Spleen (tissue), 11 donors: ENCODE data around the gene ST6GAL1. TPM values are rescaled to one million over a fixed set of nuclear protein-coding genes. Genes with fewer than 3 reads are reported as not detected.
"Not testable (repeated sequence)": the region's sequence is repeated elsewhere in the genome, so short reads cannot be mapped to it uniquely, and the experiment has no call there.

Experiments used
- DNase-seq: peaks from one replicate; pipeline ENCODE4 v3.0.0-alpha.2; 2020
- H3K27ac ChIP-seq, 8 donors: fragments of 200-600 bp; sonication (generic) in 7 of 8; 1 replicate in 4 of 8; 2 replicates in 4 of 8; pipeline versions ENCODE4 v1.5.0 to v1.8.0; 2016 to 2021; ENCODE audit warnings: inconsistent platforms in 4 of 8, mild to moderate bottlenecking in 4 of 8, moderate library complexity in 1 of 8
- H3K27me3 ChIP-seq, 7 donors: fragments of 200-600 bp; sonication (generic) in 6 of 7; replicated peaks in 1 of 7; 1 replicate in 4 of 7; 2 replicates in 3 of 7; pipeline versions ENCODE4 v1.5.0 to v1.8.0; 2016 to 2021; ENCODE audit warnings: inconsistent platforms in 3 of 7, mild to moderate bottlenecking in 1 of 7
- H3K36me3 ChIP-seq, 6 donors: fragments of 200-600 bp; sonication (generic) in 5 of 6; 1 replicate in 4 of 6; 2 replicates in 2 of 6; pipeline versions ENCODE4 v1.5.0 to v1.8.0; 2016 to 2021; ENCODE audit warnings: inconsistent platforms in 2 of 6
- H3K4me1 ChIP-seq, 6 donors: fragments of 200-600 bp; sonication (generic) in 5 of 6; 1 replicate in 3 of 6; 2 replicates in 3 of 6; pipeline versions ENCODE4 v1.5.0 to v1.8.0; 2016 to 2021; ENCODE audit warnings: inconsistent platforms in 3 of 6
- H3K4me3 ChIP-seq, 8 donors: fragments of 200-600 bp; sonication (generic) in 7 of 8; 1 replicate in 4 of 8; 2 replicates in 4 of 8; pipeline versions ENCODE4 v1.5.0 to v1.8.0; 2016 to 2021; ENCODE audit warnings: inconsistent platforms in 4 of 8, mild to moderate bottlenecking in 4 of 8, moderate library complexity in 2 of 8
- H3K9me3 ChIP-seq, 8 donors: fragments of 200-600 bp; sonication (generic) in 7 of 8; 1 replicate in 4 of 8; 2 replicates in 4 of 8; pipeline versions ENCODE4 v1.5.0 to v1.8.0; 2016 to 2021; ENCODE audit warnings: inconsistent platforms in 4 of 8
- POLR2A ChIP-seq, 3 donors: fragments of 450-650 bp; IDR thresholded peaks; one replicate each; pipeline ENCODE4 v1.5.1; 2017; ENCODE audit warnings: antibody characterized with exemption in 3 of 3, mild to moderate bottlenecking in 1 of 3
- POLR2AphosphoS5 ChIP-seq, 3 donors: sonication (generic); formaldehyde crosslinking; IDR thresholded peaks; one replicate each; pipeline ENCODE4 v1.5.1; 2017; ENCODE audit warnings: antibody characterized with exemption in 3 of 3
- WGBS, 5 donors: extraction: QIAGEN DNeasy Blood & Tissue Kit in 3 of 5; methylation state at CpG; one replicate each; pipeline versions ENCODE4 v1.1.5 to v1.1.7; 2013 to 2018; 5-methylcytosine and 5-hydroxymethylcytosine counted together
- intact Hi-C: fragments of 100-400 bp; cut with DNase I; formaldehyde crosslinking; loops from one replicate; pipeline ENCODE4 v1.15.0; 2023; ENCODE audit warnings: low total_unique reads
- polyA plus RNA-seq, 3 donors: library from polyadenylated mRNA; stranded (reverse); fragments of 200-250 nt; gene quantifications; one replicate each; pipeline ENCODE4 v1.2.1, GENCODE V29; 2013
- total RNA-seq, 7 donors: library from RNA; depleted of rRNA in 3 of 7; stranded (reverse); fragments of >200 nt in 3 of 7; fragmentation: NEBNext Ultra II Directional in 4 of 7; extraction: Animal tissue kit (Norgen Biotek cat#: 25700) in 4 of 7; gene quantifications; one replicate each; pipeline versions ENCODE4 v1.1.0 to v1.2.1, GENCODE V29; 2016 to 2021
- TF ChIP-seq, protein P1 (sequence below), 11 experiments: fragments of 200-600 bp in 7 of 11; fragments of 450-650 bp in 4 of 11; sonication (generic) in 4 of 11; IDR thresholded peaks in 8 of 11; conservative IDR thresholded peaks in 3 of 11; 1 replicate in 7 of 11; 2 replicates in 4 of 11; pipeline versions ENCODE4 v1.4.0 to v1.8.0; 2016 to 2021; ENCODE audit warnings: antibody characterized with exemption in 11 of 11, inconsistent platforms in 4 of 11, mild to moderate bottlenecking in 1 of 11
- donor health status: healthy with polysubstance abuse.
- donor health status: DM: no; HTN: no; CAD: no; lungs with moderate emphysema.
- donor health status: DM: no; HTN: no; CAD: no.
- donor health status: Bipolar disorder and iron deficiency.
- donor health status: healthy.
- donor health status: DM: no; HTN: no; CAD: no.
- donor health status: DM: yes; HTN: yes; CAD: no.

The ST6GAL1 gene
- total and polyA plus RNA-seq, 10 donors = 46.7 to 247 (median 187) TPM

DNA sequence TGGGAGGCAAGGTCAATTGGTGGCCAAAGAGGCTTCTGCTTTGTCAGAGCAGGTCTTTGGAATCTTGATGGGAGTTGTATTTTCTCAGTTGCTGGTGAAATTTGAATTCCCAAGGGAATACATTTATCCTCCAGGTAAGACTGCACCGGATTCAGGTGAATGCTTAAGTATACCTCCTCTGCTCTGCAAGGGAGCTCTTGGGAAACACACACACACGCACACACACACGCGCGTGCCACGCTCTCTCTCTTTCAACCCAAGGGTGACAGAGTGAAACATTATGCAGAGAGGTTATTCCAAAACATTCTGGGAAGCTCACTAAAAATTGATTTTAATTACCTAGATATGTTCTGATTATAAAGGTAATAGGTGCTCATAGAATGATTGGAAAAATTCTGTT, 33.7 kb downstream of the ST6GAL1 start:
- no peak overlapping the region for H3K4me3 ChIP-seq
- peaks cover 16 to 84% (median 47%) of the 10 kb centered on the region in 6 donors for H3K4me1 ChIP-seq
- no peaks in the 10 kb centered on the region for H3K9me3 ChIP-seq
- peak overlapping the region in 1 of 8 donors; percentile 55 for H3K27ac ChIP-seq
- WGBS, 5 donors = 93 to 98% (median 98%) methylated on average over 6 of the region's 6 CpGs
- H3K27me3 ChIP-seq = no peaks in the 10 kb centered on the region
- DNase-seq = no peak
- H3K36me3 ChIP-seq = peaks cover 0 to 73% (median 22%) of the 10 kb centered on the region in 6 donors
- no peak for TF ChIP-seq POLR2A (IDR thresholded peaks at IDR 0.05)
- TF ChIP-seq POLR2AphosphoS5 (IDR thresholded peaks at IDR 0.05) = no peak
- TF ChIP-seq, protein P1, sequence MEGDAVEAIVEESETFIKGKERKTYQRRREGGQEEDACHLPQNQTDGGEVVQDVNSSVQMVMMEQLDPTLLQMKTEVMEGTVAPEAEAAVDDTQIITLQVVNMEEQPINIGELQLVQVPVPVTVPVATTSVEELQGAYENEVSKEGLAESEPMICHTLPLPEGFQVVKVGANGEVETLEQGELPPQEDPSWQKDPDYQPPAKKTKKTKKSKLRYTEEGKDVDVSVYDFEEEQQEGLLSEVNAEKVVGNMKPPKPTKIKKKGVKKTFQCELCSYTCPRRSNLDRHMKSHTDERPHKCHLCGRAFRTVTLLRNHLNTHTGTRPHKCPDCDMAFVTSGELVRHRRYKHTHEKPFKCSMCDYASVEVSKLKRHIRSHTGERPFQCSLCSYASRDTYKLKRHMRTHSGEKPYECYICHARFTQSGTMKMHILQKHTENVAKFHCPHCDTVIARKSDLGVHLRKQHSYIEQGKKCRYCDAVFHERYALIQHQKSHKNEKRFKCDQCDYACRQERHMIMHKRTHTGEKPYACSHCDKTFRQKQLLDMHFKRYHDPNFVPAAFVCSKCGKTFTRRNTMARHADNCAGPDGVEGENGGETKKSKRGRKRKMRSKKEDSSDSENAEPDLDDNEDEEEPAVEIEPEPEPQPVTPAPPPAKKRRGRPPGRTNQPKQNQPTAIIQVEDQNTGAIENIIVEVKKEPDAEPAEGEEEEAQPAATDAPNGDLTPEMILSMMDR (IDR thresholded peaks at IDR 0.05 in 8 of 11, conservative IDR thresholded peaks at IDR 0.05 in 3 of 11) = no peak
- intact Hi-C loops = no loop called here

DNA sequence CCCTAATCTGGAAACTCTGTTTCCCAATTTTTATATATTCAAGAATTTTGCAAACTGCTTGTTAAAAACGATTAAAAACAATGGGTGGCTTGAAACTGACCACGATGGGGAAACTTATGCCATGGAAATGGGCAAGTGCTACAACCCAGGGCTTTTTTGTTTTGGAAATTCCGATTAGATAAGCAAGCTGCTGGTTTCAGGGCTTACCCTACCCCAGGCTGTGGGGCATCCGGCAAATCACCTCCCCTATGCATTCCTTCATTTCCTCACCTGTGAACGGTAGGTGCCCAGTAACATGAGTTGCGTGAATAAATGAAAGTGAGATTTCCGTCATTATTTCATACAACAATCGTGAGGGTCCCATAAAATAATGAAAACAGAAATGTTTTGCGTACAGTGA, 34.3 kb downstream of the ST6GAL1 start:
- Histone ChIP-seq H3K36me3 (peaks cover 0 to 76% (median 22%) of the 10 kb centered on the region in 6 donors), H3K27ac (peak overlapping the region in 3 of 8 donors; percentile 34 to 55 (median 36)), H3K4me3 (no peak overlapping the region), H3K4me1 (peaks cover 19 to 83% (median 45%) of the 10 kb centered on the region in 6 donors), H3K9me3 (no peaks in the 10 kb centered on the region), H3K27me3 (no peaks in the 10 kb centered on the region)
- TF ChIP-seq POLR2AphosphoS5 (IDR thresholded peaks at IDR 0.05) = no peak
- TF ChIP-seq, protein P1 (IDR thresholded peaks at IDR 0.05 in 8 of 11, conservative IDR thresholded peaks at IDR 0.05 in 3 of 11) = no peak
- no peak for TF ChIP-seq POLR2A (IDR thresholded peaks at IDR 0.05)
- intact Hi-C loops = no loop called here
- DNase-seq = no peak
- WGBS, 5 donors = 75 to 86% (median 83%) methylated on average over 9 of the region's 9 CpGs

DNA sequence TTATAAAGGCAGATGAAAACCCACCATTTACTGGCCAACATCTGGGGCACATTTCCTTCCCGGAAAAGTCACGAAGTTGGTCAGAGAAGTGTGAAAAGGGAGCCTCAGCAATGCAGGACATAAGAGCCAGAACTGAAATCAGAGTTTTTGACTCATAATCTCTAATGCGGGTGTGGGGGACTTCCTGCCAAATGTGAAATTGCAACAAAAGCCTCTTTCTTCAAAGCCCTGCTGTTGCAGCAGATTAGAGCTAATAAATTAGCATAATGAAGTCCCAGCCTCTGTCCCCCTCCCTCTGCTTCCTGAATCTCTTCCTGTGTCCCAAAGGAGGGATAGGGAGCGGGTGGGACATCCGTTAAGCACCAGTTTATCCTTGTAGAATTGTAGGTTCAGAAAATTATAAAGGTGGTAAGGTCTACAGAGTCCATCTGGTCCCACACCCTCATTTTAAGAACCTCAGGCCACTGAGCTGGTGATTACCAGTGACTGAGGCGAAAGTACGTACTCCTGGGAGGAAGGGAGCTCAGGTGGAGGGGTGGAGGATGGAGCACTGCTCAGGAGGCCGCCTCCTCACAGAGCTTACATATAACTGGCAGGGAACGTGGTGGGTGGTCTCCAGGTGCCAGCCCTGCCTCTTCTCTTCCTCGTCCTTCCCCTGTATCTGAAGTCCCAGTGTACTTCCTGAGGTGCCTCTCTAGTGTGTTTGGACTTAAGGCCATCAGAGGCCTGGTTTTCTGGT, 35.0 kb downstream of the ST6GAL1 start:
- peaks cover 21 to 83% (median 40%) of the 10 kb centered on the region in 6 donors for H3K4me1 ChIP-seq
- no peak overlapping the region for H3K4me3 ChIP-seq
- H3K9me3 ChIP-seq = no peaks in the 10 kb centered on the region
- TF ChIP-seq, protein P1 (IDR thresholded peaks at IDR 0.05 in 8 of 11, conservative IDR thresholded peaks at IDR 0.05 in 3 of 11) = no peak
- H3K36me3 ChIP-seq = peaks cover 0 to 79% (median 22%) of the 10 kb centered on the region in 6 donors
- no peak for DNase-seq
- intact Hi-C loops = no loop called here
- H3K27me3 ChIP-seq = no peaks in the 10 kb centered on the region
- H3K27ac ChIP-seq = peak overlapping the region in 3 of 8 donors; percentile 34 to 55 (median 36)
- WGBS, 5 donors = 62 to 75% (median 72%) methylated on average over 10 of the region's 10 CpGs

DNA sequence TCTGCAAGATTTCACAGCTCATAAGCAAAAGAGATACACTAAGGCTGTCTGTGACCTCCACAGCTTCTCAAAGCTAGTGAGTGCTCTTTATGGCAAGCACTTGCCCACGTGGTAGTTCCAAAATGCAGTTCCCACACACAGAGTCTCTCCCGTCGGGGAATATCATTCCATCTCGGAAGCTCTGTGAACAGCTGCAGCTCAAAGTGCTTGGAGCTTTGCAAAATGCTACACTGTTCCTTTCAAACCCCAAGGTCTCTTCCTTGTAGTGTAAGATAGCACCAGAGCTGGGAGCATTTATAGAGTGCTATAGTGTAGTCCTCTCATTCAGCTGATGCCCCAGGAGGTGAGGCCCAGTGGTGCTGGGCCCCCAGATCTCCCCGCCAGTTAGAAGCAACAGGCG, 36.1 kb downstream of the ST6GAL1 start:
- Histone ChIP-seq H3K4me3 (no peak overlapping the region), H3K36me3 (peaks cover 0 to 90% (median 24%) of the 10 kb centered on the region in 6 donors), H3K27ac (peak overlapping the region in 2 of 8 donors; percentile 45 to 46), H3K27me3 (no peaks in the 10 kb centered on the region), H3K9me3 (no peaks in the 10 kb centered on the region), H3K4me1 (peaks cover 20 to 82% (median 31%) of the 10 kb centered on the region in 6 donors)
- 83 to 98% (median 90%) methylated on average over 6 of the region's 6 CpGs for WGBS, 5 donors
- intact Hi-C loops = no loop called here
- no peak for TF ChIP-seq POLR2A (IDR thresholded peaks at IDR 0.05)
- DNase-seq = no peak

DNA sequence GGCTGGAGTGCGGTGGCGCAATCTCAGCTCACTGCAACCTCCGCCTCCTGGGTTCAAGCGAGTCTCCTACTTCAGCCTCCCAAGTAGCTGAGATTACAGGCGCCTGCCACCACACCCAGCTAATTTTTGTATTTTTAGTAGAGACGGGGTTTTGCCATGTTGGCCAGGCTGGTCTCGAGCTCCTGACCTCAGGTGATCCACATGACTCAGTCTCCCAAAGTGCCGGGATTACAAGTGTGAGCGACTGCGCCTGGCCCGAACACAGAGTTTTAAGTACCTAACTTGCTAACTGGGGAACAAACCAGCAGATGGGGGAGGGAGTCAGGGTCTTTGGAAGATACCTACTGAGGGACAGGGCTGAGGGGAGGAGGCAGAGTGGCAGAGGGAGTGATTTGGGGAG, 36.9 kb downstream of the ST6GAL1 start:
- H3K9me3 ChIP-seq, H3K27me3 ChIP-seq, H3K4me3 ChIP-seq, intact Hi-C loops, DNase-seq: not testable (repeated sequence)
- 90 to 96% (median 93%) methylated on average over 11 of the region's 11 CpGs for WGBS, 5 donors
- H3K36me3 ChIP-seq = peaks cover 0 to 92% (median 29%) of the 10 kb centered on the region in 6 donors
- H3K27ac ChIP-seq = peak overlapping the region; percentile 6 to 78 (median 57)
- peaks cover 15 to 77% (median 29%) of the 10 kb centered on the region in 6 donors for H3K4me1 ChIP-seq
